ENCODE measurements around the gene FAM168A. TPM values are rescaled to one million over a fixed set of nuclear protein-coding genes. Genes with fewer than 3 reads are reported as not detected.

FAM168A gene
- total RNA-seq, 2 donors from 2014 or later: 34.0 to 36.0 TPM

DNA sequence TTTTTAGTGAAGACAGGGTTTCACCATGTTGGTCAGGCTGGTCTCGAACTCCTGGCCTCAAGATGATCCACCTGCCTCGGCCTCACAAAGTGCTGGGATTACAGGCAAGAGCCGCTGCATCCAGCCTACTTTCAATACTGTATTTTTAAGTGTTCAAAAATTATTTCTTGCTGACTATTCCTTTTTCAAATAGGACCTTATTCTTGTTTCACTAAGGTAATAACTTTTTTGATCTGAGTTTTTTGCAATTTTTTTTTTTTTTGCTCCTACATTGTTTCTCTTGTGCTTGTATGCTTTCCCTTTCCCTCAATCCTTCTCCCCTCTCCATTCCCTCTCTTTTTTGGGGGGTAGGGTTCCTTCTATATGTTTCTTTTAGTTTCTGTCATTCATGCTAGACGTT, 73.1 kb downstream of the FAM168A start:
- Histone ChIP-seq H3K27me3 (replicated peaks; ENCODE audit: insufficient read depth) (no peaks in the 10 kb centered on the region), H3K4me1 (ENCODE audit: control insufficient read depth in 1 of 2, low read depth in 2 of 2) (peaks cover 0 to 15% of the 10 kb centered on the region in 2 donors), H3K36me3 (no peaks in the 10 kb centered on the region), H3K4me3 (no peak overlapping the region), H3K9me3 (no peaks in the 10 kb centered on the region), H3K27ac (no peak overlapping the region)
- TF ChIP-seq CTCF (IDR thresholded peaks at IDR 0.05): no peak
- no peak for ATAC-seq (ENCODE audit: insufficient number of reproducible peaks, low FRiP score, low read depth)
- no peak for DNase-seq (ENCODE audit: low spot score)

GRCh38 chr11:73521621-73522020, 76.3 kb downstream of the FAM168A start:
- Histone ChIP-seq H3K36me3 (no peaks in the 10 kb centered on the region), H3K9me3 (no peaks in the 10 kb centered on the region), H3K27ac (no peak overlapping the region), H3K4me3 (no peak overlapping the region), H3K27me3 (replicated peaks; ENCODE audit: insufficient read depth) (no peaks in the 10 kb centered on the region), H3K4me1 (ENCODE audit: control insufficient read depth in 1 of 2, low read depth in 2 of 2) (no peaks in the 10 kb centered on the region)
- no peak for TF ChIP-seq CTCF (IDR thresholded peaks at IDR 0.05)
- ATAC-seq (ENCODE audit: insufficient number of reproducible peaks, low FRiP score, low read depth) (no peak), DNase-seq (ENCODE audit: low spot score) (no peak)

DNA sequence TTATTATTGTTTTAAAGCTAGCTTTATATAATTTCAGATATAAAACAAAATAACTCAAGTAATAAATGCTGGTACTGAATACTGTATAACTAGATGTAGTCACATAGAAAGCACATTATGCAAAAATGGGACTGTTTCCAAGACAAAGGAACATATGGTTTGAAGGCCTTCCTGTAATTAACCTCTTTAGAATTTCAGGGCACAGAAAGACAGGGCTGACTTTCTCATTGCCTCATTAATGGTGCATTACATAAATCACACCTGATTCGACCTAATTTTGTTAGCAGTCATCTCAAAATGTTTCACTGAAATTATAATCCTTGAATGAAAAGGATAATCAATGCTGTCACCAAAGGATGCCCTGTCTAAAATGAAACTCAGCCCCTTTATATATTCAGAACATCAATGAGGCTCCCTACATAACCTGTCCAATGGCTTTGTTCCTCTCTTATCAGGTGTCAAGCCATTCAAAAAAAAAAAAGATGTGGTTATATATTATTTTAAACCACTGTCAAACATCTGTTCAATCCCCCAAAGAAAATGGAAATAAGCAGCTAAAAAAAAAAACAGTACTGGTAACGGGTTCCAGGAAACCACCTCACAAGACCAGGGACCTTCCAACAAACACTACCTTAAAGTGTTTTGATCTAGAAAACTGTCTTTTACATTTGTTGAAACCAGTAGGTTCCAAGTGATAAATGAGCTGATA, 77.4 kb downstream of the FAM168A start:
- Histone ChIP-seq H3K4me3 (no peak overlapping the region), H3K27me3 (replicated peaks; ENCODE audit: insufficient read depth) (no peaks in the 10 kb centered on the region), H3K27ac (no peak overlapping the region), H3K9me3 (no peaks in the 10 kb centered on the region), H3K36me3 (no peaks in the 10 kb centered on the region), H3K4me1 (ENCODE audit: control insufficient read depth in 1 of 2, low read depth in 2 of 2) (no peaks in the 10 kb centered on the region)
- ATAC-seq (ENCODE audit: insufficient number of reproducible peaks, low FRiP score, low read depth) (no peak), DNase-seq (ENCODE audit: low spot score) (no peak)
- TF ChIP-seq CTCF (IDR thresholded peaks at IDR 0.05): no peak

DNA sequence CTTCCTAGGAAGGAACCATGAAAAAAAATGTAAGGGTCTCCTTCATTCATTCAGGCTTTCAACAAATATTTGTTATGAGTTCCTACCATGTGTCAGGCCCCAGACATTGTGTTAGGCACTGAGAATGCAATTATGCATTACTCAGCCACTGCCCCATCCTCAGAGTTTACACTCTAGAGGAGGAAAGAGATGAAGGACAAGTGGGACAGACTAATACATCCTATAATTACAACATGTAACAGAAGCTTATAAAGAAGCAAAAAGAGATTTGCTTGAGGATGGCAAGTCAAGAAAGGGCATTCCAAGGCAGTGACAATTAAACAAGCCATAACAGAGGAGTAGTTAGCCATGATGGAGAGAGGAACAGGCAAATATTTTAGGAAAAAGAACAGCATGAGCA, 78.6 kb downstream of the FAM168A start:
- no peak overlapping the region for H3K4me3 ChIP-seq
- no peaks in the 10 kb centered on the region for H3K27me3 ChIP-seq (replicated peaks; ENCODE audit: insufficient read depth)
- no peak for DNase-seq (ENCODE audit: low spot score)
- H3K36me3 ChIP-seq: no peaks in the 10 kb centered on the region
- ATAC-seq (ENCODE audit: insufficient number of reproducible peaks, low FRiP score, low read depth): no peak
- TF ChIP-seq CTCF (IDR thresholded peaks at IDR 0.05): no peak
- H3K9me3 ChIP-seq: no peaks in the 10 kb centered on the region
- no peak overlapping the region for H3K27ac ChIP-seq
- H3K4me1 ChIP-seq (ENCODE audit: control insufficient read depth in 1 of 2, low read depth in 2 of 2): no peaks in the 10 kb centered on the region

GRCh38 chr11:73518195-73518594, 79.7 kb downstream of the FAM168A start:
- DNase-seq (ENCODE audit: low spot score): no peak
- H3K27ac ChIP-seq: no peak overlapping the region
- H3K4me1 ChIP-seq (ENCODE audit: control insufficient read depth in 1 of 2, low read depth in 2 of 2): no peaks in the 10 kb centered on the region
- ATAC-seq (ENCODE audit: insufficient number of reproducible peaks, low FRiP score, low read depth): no peak
- H3K27me3 ChIP-seq (replicated peaks; ENCODE audit: insufficient read depth): no peaks in the 10 kb centered on the region
- H3K36me3 ChIP-seq: no peaks in the 10 kb centered on the region
- TF ChIP-seq CTCF (IDR thresholded peaks at IDR 0.05): no peak
- no peaks in the 10 kb centered on the region for H3K9me3 ChIP-seq
- no peak overlapping the region for H3K4me3 ChIP-seq
